Right renal pelvis (tissue), 4 donors: ENCODE results near the gene ORAI1. TPM values are rescaled to one million over a fixed set of nuclear protein-coding genes. Genes with fewer than 3 reads are reported as not detected.
"Not testable (repeated sequence)": the region's sequence is repeated elsewhere in the genome, so short reads cannot be mapped to it uniquely, and the experiment has no call there.

ENCODE experiments used
- DNase-seq, 4 donors: peaks; one replicate each; pipeline ENCODE4 v3.0.0-alpha.2; 2013; ENCODE audit warnings: low read depth in 4 of 4, low spot score in 3 of 4, missing footprints in 1 of 4
- polyA plus RNA-seq, 4 donors: library from polyadenylated mRNA; unstranded; fragments of 120-200 nt; gene quantifications; one replicate each; pipeline ENCODE4 v1.2.1, GENCODE V29; 2013; ENCODE audit not compliant: insufficient read length in 4 of 4

The ORAI1 gene
- polyA plus RNA-seq, 4 donors, result 12.8 to 16.9 (median 13.7) TPM

GRCh38 chr12:121602766-121603165 lies 23.6 kb upstream of the ORAI1 start:
- DNase-seq, result no peak

DNA sequence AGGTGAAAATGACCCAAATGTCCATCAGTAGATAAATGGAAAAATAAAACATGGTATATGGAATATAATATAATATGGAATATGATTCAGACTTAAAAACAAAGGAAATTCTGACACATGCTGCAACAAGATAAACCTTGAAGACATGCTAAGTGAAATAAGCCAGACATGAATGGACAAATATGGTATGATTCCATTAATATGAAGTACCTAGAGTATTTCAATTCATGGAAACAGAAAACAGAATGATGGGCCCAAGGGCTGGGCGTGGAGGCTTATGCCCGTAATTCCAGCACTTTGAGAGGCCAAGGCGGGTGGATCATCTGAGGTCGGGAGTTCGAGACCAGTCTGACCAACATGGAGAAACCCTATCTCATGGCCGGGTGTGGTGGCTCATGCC lies 22.7 kb upstream of the ORAI1 start:
- DNase-seq, result no peak

GRCh38 chr12:121608301-121608700 lies 18.0 kb upstream of the ORAI1 start:
- DNase-seq, result no peak

DNA sequence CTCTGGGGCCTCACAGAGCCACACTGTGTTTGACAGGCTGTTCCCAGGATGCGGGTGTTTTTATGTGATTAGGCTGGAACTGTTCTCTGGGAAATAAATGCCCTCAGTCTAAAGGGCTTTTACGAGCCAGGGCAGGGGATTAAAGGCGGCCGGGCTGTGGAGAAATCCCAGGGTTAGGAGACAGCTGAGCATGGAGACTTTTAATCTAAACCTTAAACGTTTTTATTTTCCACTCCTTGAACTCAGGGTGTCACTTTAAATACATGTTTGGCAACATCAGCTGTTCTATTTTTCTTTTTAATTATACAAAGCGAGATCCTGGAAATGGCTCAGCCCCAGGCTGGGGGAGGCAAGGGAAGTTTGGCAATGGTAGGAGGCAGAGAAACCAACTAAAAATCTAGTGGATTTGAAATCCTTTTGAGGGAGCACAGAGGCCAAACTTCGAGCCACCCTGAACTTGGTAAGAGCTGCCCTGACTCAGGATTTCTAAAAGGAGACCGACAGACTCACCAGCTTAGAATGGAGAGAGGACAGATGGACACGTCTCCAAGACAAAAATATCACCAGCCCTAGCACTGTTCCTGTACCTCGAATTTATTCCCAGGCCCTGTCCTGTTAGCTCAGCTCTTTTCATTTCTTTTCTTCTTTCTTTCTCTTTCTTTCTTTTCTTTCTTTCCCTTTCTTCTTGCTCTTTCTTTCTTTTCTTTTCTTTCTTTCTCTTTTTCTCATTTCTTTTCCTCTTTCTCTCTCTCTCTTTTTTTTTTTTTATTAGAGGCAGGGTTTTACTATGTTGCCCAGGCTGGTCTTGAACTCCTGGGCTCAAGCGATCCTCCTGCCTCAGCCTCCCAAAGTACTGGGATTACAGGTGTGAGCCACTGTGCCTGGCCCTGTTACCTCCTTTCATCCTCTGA lies 15.8 kb upstream of the ORAI1 start:
- no peak for DNase-seq

- DNase-seq, result no peak
Measured at GRCh38 chr12:121611306-121611705, 15.0 kb upstream of the ORAI1 start.

GRCh38 chr12:121613462-121613861 lies 12.9 kb upstream of the ORAI1 start:
- no peak for DNase-seq

DNA sequence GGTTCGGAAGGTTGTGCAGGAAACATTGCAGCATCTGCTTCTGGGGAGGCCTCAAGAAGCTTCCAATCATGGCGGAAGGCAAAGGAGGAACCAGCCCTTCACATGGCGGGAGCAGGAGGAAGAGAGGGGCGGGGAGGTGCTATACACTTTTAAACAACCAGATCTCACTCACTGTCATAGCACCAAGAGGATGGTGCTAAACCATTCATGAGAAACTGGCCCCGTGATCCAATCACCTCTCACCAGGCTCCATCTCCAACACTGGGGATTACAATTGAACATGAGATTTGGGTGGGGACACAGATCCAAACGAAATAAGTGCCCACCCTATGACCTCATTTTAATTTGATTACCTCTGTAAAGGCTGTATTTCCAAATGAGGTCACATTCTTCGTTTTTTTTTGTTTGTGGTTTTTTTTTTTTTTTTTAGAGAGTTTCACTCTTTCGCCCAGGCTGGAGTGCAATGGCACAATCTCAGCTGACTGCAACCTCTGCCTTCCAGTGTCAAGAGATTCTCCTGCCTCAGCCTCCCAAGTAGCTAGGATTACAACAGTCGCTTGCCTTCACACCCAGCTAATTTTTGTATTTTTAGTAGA lies 11.4 kb upstream of the ORAI1 start:
- DNase-seq, result no peak

GRCh38 chr12:121618659-121619233 lies 7.6 kb upstream of the ORAI1 start:
- no peak for DNase-seq

- DNase-seq, result no peak
Measured at GRCh38 chr12:121620333-121620891, 5.9 kb upstream of the ORAI1 start.

GRCh38 chr12:121626853-121627640 lies 717 bp downstream of the ORAI1 start:
- peak in 3 of 4 donors; percentile 38 to 66 (median 44) for DNase-seq

GRCh38 chr12:121628037-121628436 lies 1.7 kb downstream of the ORAI1 start:
- no peak for DNase-seq

- DNase-seq, result no peak
Measured at GRCh38 chr12:121628536-121628935, 2.2 kb downstream of the ORAI1 start.

DNA sequence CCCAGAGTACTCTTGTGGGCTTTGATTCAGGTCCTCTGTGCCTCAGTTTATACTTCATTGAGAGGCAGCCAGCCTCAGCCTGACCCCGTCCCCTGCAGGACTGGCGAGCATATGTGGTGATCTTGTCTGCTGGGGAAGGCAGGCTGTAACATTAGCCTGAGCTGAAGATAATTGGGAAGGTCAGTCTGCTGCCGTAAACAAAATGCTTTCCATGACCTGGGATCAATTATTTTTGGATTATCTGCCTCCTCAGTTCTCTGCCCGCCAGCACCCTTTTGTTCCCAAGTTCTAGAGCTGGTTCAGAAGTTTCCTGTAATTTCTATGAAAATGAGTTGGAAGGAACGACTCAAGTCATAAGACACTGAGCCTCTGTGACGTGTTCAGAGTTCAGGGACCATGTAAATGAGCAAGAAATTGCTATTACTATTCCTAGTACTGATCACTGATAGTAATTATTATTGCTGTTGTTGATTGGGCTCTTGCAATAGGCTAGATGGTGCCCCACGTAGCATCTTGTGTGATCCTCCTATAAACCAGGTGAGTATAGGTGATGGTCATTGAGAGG lies 4.5 kb downstream of the ORAI1 start:
- no peak for DNase-seq

DNA sequence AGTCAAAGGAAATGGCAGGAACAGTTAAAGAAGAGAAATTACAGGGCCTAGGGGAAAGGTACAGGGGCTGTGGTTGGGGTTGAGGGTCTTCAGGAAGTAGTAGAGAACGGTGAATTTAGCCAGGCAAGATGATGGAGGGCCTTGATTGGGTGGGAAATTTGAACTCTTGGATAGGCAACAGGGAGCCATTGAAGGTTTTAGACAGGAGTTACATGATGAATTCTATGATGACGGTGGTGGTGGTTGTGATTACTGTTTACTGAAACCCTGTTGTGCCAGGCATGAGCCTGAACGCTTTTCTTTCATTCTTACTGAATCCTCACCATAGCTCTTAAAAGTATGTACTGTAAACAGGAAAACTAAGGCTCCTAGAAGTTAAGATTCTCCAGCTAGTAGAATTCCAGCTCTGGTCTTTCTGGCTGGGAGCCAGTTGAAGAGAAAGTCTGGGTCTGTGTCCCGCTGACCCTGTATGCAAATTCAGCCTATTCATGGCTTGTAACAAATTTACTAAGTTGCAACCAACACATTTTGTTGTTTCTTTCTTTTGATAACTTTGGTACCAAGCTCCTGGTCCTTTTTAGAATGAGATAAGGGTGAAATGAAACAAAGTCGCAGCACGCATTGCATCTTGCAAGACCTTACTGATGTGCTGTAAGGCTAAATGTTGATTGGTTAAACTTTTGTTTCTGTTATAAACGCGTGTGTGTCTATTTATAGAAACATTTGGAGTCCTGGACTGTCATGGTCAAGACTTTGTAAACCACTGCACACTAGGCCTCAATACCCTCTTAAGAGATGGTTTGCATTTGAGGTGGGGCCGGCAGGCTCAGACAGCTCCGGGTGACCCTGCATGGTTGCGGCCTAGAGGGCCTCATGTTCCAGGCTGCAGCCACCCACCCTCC lies 6.0 kb downstream of the ORAI1 start:
- no peak for DNase-seq

DNA sequence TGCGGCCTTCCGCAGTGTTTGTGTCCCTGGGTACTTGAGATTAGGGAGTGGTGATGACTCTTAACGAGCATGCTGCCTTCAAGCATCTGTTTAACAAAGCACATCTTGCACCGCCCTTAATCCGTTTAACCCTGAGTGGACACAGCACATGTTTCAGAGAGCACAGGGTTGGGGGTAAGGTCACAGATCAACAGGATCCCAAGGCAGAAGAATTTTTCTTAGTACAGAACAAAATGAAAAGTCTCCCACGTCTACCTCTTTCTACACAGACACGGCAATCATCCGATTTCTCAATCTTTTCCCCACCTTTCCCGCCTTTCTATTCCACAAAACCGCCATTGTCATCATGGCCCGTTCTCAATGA lies 7.5 kb downstream of the ORAI1 start:
- DNase-seq, result not testable (repeated sequence)

GRCh38 chr12:121634836-121635235 lies 8.5 kb downstream of the ORAI1 start:
- no peak for DNase-seq

GRCh38 chr12:121637231-121637914 lies 11.0 kb downstream of the ORAI1 start:
- no peak for DNase-seq

DNA sequence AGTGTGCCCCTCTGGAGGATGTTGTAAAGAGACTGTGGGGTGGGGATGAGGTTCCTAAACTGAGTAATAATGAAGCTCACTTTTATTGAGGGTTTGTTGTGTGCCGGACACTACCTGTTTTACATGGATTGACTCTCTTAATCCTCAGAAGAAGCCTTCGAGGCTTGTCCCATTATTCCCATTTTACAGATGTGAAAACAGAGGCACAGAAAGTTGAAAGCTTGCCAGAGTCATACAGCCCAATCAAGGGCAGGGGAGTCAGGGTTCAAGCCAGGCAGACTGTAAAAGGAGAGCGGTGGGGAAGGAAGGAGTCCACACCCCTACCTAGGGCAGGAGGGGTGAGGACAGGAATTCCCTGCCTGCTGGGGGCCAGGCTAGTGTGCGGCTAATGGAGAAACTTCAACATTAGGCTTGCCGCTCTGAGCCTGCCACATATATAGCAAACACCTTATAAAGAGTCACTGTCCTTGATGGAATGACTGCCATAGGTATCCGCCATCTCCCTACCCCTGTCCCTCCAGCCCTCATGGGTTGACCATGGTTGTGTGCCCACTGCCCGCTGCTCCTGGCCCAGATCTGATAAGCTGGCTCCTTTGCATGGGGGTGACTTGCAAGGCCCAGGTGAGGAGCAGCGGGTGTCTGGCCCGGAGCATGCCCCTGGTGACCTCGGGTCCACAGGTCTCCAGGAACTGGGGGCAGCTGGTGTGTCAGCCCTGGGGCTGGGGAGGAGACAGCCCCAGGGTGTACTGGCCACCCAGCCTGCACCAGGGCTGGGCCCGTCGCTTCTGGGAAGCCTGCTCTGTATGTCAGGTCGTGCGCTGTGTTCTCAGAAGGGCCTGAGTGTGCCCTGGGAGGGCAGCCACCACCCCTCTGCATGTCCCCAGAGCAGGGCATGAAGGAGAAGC lies 12.2 kb downstream of the ORAI1 start:
- no peak for DNase-seq
